Glomerular visceral epithelial cell (primary cell): ENCODE measurements around the gene GPR158.
"Not testable (repeated sequence)": the region's sequence is repeated elsewhere in the genome, so short reads cannot be mapped to it uniquely, and the experiment has no call there.

Source experiments
- DNase-seq: peaks from one replicate; pipeline ENCODE4 v3.0.0-alpha.2; 2016; ENCODE audit errors: extremely low spot score

The GPR158 gene

GRCh38 chr10:25304606-25305005 lies 129.8 kb downstream of the GPR158 start:
- DNase-seq: no peak

GRCh38 chr10:25306386-25306785 lies 131.6 kb downstream of the GPR158 start:
- DNase-seq: no peak

GRCh38 chr10:25308278-25308677 lies 133.5 kb downstream of the GPR158 start:
- DNase-seq: no peak

- not testable (repeated sequence) for DNase-seq
These were observed 142.9 kb downstream of the GPR158 start for GRCh38 chr10:25317596-25318211.

- DNase-seq: no peak
These were observed 152.5 kb downstream of the GPR158 start for GRCh38 chr10:25327273-25327672.

GRCh38 chr10:25328361-25328760 lies 153.6 kb downstream of the GPR158 start:
- no peak for DNase-seq

GRCh38 chr10:25329587-25329986 lies 154.8 kb downstream of the GPR158 start:
- not testable (repeated sequence) for DNase-seq

GRCh38 chr10:25334445-25334844 lies 159.6 kb downstream of the GPR158 start:
- no peak for DNase-seq

- no peak for DNase-seq
These were observed 161.5 kb downstream of the GPR158 start for GRCh38 chr10:25336330-25336729.

- DNase-seq: no peak
These were observed 163.5 kb downstream of the GPR158 start for GRCh38 chr10:25338271-25338670.

- no peak for DNase-seq
These were observed 165.2 kb downstream of the GPR158 start for GRCh38 chr10:25339966-25340365.

- no peak for DNase-seq
These were observed 174.7 kb downstream of the GPR158 start for GRCh38 chr10:25349520-25349919.

- DNase-seq: no peak
These were observed 181.8 kb downstream of the GPR158 start for GRCh38 chr10:25356609-25357008.

GRCh38 chr10:25357269-25357668 lies 182.5 kb downstream of the GPR158 start:
- DNase-seq: no peak

GRCh38 chr10:25382029-25382810 lies 207.4 kb downstream of the GPR158 start:
- DNase-seq: no peak

GRCh38 chr10:25382901-25383300 lies 208.1 kb downstream of the GPR158 start:
- DNase-seq: not testable (repeated sequence)

- DNase-seq: no peak
These were observed 208.9 kb downstream of the GPR158 start for GRCh38 chr10:25383686-25384085.

GRCh38 chr10:25384618-25385017 lies 209.8 kb downstream of the GPR158 start:
- no peak for DNase-seq

- DNase-seq: no peak
These were observed 213.5 kb downstream of the GPR158 start for GRCh38 chr10:25388188-25388861.

- no peak for DNase-seq
These were observed 214.0 kb downstream of the GPR158 start for GRCh38 chr10:25388862-25389206.

- DNase-seq: no peak
These were observed 215.9 kb downstream of the GPR158 start for GRCh38 chr10:25390733-25391132.

GRCh38 chr10:25392132-25392531 lies 217.3 kb downstream of the GPR158 start:
- no peak for DNase-seq

- DNase-seq: no peak
These were observed 218.8 kb downstream of the GPR158 start for GRCh38 chr10:25393621-25394020.
